Spleen (tissue), 7 donors: ENCODE measurements around the gene PDIA2.

Experiments used
- CTCF ChIP-seq, 11 experiments: fragments of 200-600 bp in 7 of 11; fragments of 450-650 bp in 4 of 11; sonication (generic) in 4 of 11; IDR thresholded peaks in 8 of 11; conservative IDR thresholded peaks in 3 of 11; 1 replicate in 7 of 11; 2 replicates in 4 of 11; pipeline versions ENCODE4 v1.4.0 to v1.8.0; 2016 to 2021; ENCODE audit warnings: antibody characterized with exemption in 11 of 11, inconsistent platforms in 4 of 11, mild to moderate bottlenecking in 1 of 11
- POLR2AphosphoS5 ChIP-seq, 3 donors: sonication (generic); formaldehyde crosslinking; IDR thresholded peaks; one replicate each; pipeline ENCODE4 v1.5.1; 2017; ENCODE audit warnings: antibody characterized with exemption in 3 of 3
- donor health status: DM: no; HTN: no; CAD: no; lungs with moderate emphysema.
- donor health status: DM: no; HTN: no; CAD: no.
- donor health status: DM: no; HTN: no; CAD: no.

GRCh38 chr16:286491-287297 is 3.7 kb downstream of the PDIA2 start:
- TF ChIP-seq CTCF (IDR thresholded peaks at IDR 0.05 in 8 of 11, conservative IDR thresholded peaks at IDR 0.05 in 3 of 11), result no peak
- TF ChIP-seq POLR2AphosphoS5 (IDR thresholded peaks at IDR 0.05), result no peak
